Gastroesophageal sphincter (tissue), 4 donors: Measurements from ENCODE around the gene ERC1. TPM values are rescaled to one million over a fixed set of nuclear protein-coding genes. Genes with fewer than 3 reads are reported as not detected.

Experiments
- ATAC-seq: fragments of 150-250 bp; one replicate; pipeline ENCODE4 v1.9.1; 2016; ENCODE audit warnings: mild to moderate bottlenecking, moderate library complexity
- H3K27ac ChIP-seq, 4 donors: fragments of 200-600 bp; sonication (generic) in 3 of 4; 1 replicate in 3 of 4; 2 replicates in 1 of 4; pipeline ENCODE4 v1.5.1; 2016 to 2019
- H3K27me3 ChIP-seq: fragments of 200-600 bp; sonication (generic); one replicate; pipeline ENCODE4 v1.5.1; 2019
- H3K36me3 ChIP-seq, 2 donors: fragments of 200-600 bp; sonication (generic); one replicate each; pipeline ENCODE4 v1.5.1; 2019; ENCODE audit warnings: control low read depth in 1 of 2
- H3K4me1 ChIP-seq, 3 donors: fragments of 200-600 bp; sonication (generic); 1 replicate in 2 of 3; 2 replicates in 1 of 3; pipeline ENCODE4 v1.5.1; 2016 to 2019; ENCODE audit warnings: control low read depth in 2 of 3
- H3K4me3 ChIP-seq, 2 donors: fragments of 200-600 bp; sonication (generic); one replicate each; pipeline ENCODE4 v1.5.1; 2019; ENCODE audit warnings: mild to moderate bottlenecking in 1 of 2, moderate library complexity in 1 of 2
- H3K9me3 ChIP-seq, 3 donors: fragments of 200-600 bp; sonication (generic); one replicate each; pipeline ENCODE4 v1.5.1; 2017 to 2019; ENCODE audit warnings: control low read depth in 2 of 3
- CTCF ChIP-seq, 4 experiments: fragments of 200-600 bp in 2 of 4; fragments of 450-650 bp in 2 of 4; sonication (generic) in 1 of 4; IDR thresholded peaks; one replicate each; pipeline ENCODE4 v1.5.1; 2017 to 2019; ENCODE audit warnings: antibody characterized with exemption in 4 of 4, mild to moderate bottlenecking in 2 of 4, moderate library complexity in 2 of 4
- EP300 ChIP-seq: sonication (generic); formaldehyde crosslinking; IDR thresholded peaks from one replicate; pipeline ENCODE4 v1.6.1; 2017; ENCODE audit warnings: antibody characterized with exemption, mild to moderate bottlenecking
- POLR2A ChIP-seq, 2 donors: fragments of 450-650 bp; IDR thresholded peaks; one replicate each; pipeline ENCODE4 v1.6.1; 2017; ENCODE audit warnings: antibody characterized with exemption in 2 of 2, mild to moderate bottlenecking in 2 of 2, moderate library complexity in 1 of 2
- POLR2AphosphoS5 ChIP-seq: sonication (generic); formaldehyde crosslinking; IDR thresholded peaks from one replicate; pipeline ENCODE4 v1.6.1; 2017; ENCODE audit warnings: antibody characterized with exemption
- WGBS, 2 donors: methylation state at CpG; one replicate each; pipeline ENCODE4 v1.1.5; 2018; ENCODE audit warnings: low coverage in 1 of 2; 5-methylcytosine and 5-hydroxymethylcytosine counted together
- total RNA-seq, 4 donors: library from RNA; depleted of rRNA; stranded (reverse); fragments of >200 nt; gene quantifications; one replicate each; pipeline ENCODE4 v1.1.0, GENCODE V29; 2016

The ERC1 gene
- total RNA-seq, 4 donors from 2014 or later = 38.3 to 80.2 (median 58.4) TPM

GRCh38 chr12:1080520-1081223 lies 89.6 kb downstream of the ERC1 start:
- H3K27ac ChIP-seq = no peak overlapping the region
- H3K36me3 ChIP-seq = no peaks in the 10 kb centered on the region
- ATAC-seq = no peak
- no peak overlapping the region for H3K4me3 ChIP-seq
- no peaks in the 10 kb centered on the region for H3K9me3 ChIP-seq
- H3K4me1 ChIP-seq = peaks cover 0 to 39% (median 5%) of the 10 kb centered on the region in 3 donors
- H3K27me3 ChIP-seq = no peaks in the 10 kb centered on the region
- TF ChIP-seq POLR2A (IDR thresholded peaks at IDR 0.05) (no peak), POLR2AphosphoS5 (no peak), CTCF (IDR thresholded peaks at IDR 0.05) (no peak), EP300 (no peak)
- 91 to 97% methylated on average over 9 to 11 of the region's 11 CpGs for WGBS, 2 donors

- no peaks in the 10 kb centered on the region for H3K36me3 ChIP-seq
- WGBS, 2 donors = 35 to 48% methylated on average over 9 to 10 of the region's 12 CpGs
- H3K4me1 ChIP-seq = peaks cover 0 to 25% (median 5%) of the 10 kb centered on the region in 3 donors
- H3K27ac ChIP-seq = peak overlapping the region; percentile 47 to 70 (median 65)
- no peaks in the 10 kb centered on the region for H3K9me3 ChIP-seq
- H3K27me3 ChIP-seq = no peaks in the 10 kb centered on the region
- ATAC-seq = no peak
- TF ChIP-seq CTCF (IDR thresholded peaks at IDR 0.05) (no peak), POLR2A (IDR thresholded peaks at IDR 0.05) (no peak), POLR2AphosphoS5 (no peak), EP300 (no peak)
- peak overlapping the region in 1 of 2 donors; percentile 26 for H3K4me3 ChIP-seq
Measured at GRCh38 chr12:1083151-1083888, 92.3 kb downstream of the ERC1 start.

- no peak for TF ChIP-seq POLR2AphosphoS5
- no peak for TF ChIP-seq POLR2A (IDR thresholded peaks at IDR 0.05)
- no peak for TF ChIP-seq CTCF (IDR thresholded peaks at IDR 0.05)
- no peak for TF ChIP-seq EP300
- Histone ChIP-seq H3K9me3 (no peaks in the 10 kb centered on the region), H3K4me1 (peaks cover 0 to 24% (median 5%) of the 10 kb centered on the region in 3 donors), H3K27me3 (no peaks in the 10 kb centered on the region), H3K36me3 (no peaks in the 10 kb centered on the region), H3K27ac (peak overlapping the region; percentile 47 to 70 (median 65)), H3K4me3 (peak overlapping the region in 1 of 2 donors; percentile 26)
- 29 to 38% methylated on average over 3 of the region's 3 CpGs for WGBS, 2 donors
- no peak for ATAC-seq
Measured at GRCh38 chr12:1083889-1084262, 92.9 kb downstream of the ERC1 start.

GRCh38 chr12:1091350-1091749 lies 100.3 kb downstream of the ERC1 start:
- Histone ChIP-seq H3K4me1 (peaks cover 0 to 22% (median 5%) of the 10 kb centered on the region in 3 donors), H3K36me3 (no peaks in the 10 kb centered on the region), H3K27ac (no peak overlapping the region), H3K4me3 (no peak overlapping the region), H3K9me3 (no peaks in the 10 kb centered on the region), H3K27me3 (no peaks in the 10 kb centered on the region)
- TF ChIP-seq POLR2A (IDR thresholded peaks at IDR 0.05) = no peak
- TF ChIP-seq CTCF (IDR thresholded peaks at IDR 0.05) = no peak
- TF ChIP-seq EP300 = no peak
- TF ChIP-seq POLR2AphosphoS5 = no peak
- WGBS, 2 donors = 46 to 57% methylated on average over 4 of the region's 4 CpGs
- no peak for ATAC-seq
